ENCODE results near the gene ABCB9. TPM values are rescaled to one million over a fixed set of nuclear protein-coding genes. Genes with fewer than 3 reads are reported as not detected.

Gene ABCB9
- total RNA-seq, 1 experiment from 2014 or later = 6.3 TPM

GRCh38 chr12:122888232-122888752 lies 78.0 kb downstream of the ABCB9 start (continued):
- TF ChIP-seq SOX15 (CRISPR knock-in tag; IDR thresholded peaks at IDR 0.05) = no peak
- no peak for TF ChIP-seq NFATC4 (CRISPR knock-in tag; IDR thresholded peaks at IDR 0.05)
- no peak for TF ChIP-seq ZNF532 (CRISPR knock-in tag; IDR thresholded peaks at IDR 0.05; ENCODE audit: borderline replicate concordance)
- no peak for TF ChIP-seq FOXJ3 (CRISPR knock-in tag; IDR thresholded peaks at IDR 0.05; ENCODE audit: borderline replicate concordance)
- TF ChIP-seq TCF7 (CRISPR knock-in tag; IDR thresholded peaks at IDR 0.05; ENCODE audit: low read depth) = no peak
- TF ChIP-seq FOXP4 (CRISPR knock-in tag; IDR thresholded peaks at IDR 0.05) = no peak
- no peak for TF ChIP-seq ZSCAN18 (CRISPR knock-in tag; IDR thresholded peaks at IDR 0.05)

- Mint-ChIP-seq H3K4me3 (no peak overlapping the region), H3K27me3 (ENCODE audit: low read depth) (peaks cover 73% of the 10 kb centered on the region), H3K36me3 (no peaks in the 10 kb centered on the region), H3K27ac (no peak overlapping the region), H3K9me3 (no peaks in the 10 kb centered on the region), H3K4me1 (peaks cover 57% of the 10 kb centered on the region)
- TF ChIP-seq MXD4 (CRISPR knock-in tag; IDR thresholded peaks at IDR 0.05; ENCODE audit: borderline replicate concordance) (no peak), OVOL2 (CRISPR knock-in tag; IDR thresholded peaks at IDR 0.05; ENCODE audit: borderline replicate concordance) (no peak), TEAD4 (CRISPR knock-in tag; IDR thresholded peaks at IDR 0.05) (no peak), TCF7 (CRISPR knock-in tag; IDR thresholded peaks at IDR 0.05; ENCODE audit: low read depth) (no peak), GABPB1 (CRISPR knock-in tag; IDR thresholded peaks at IDR 0.05) (no peak), NFATC4 (CRISPR knock-in tag; IDR thresholded peaks at IDR 0.05) (no peak), JUN (CRISPR knock-in tag; IDR thresholded peaks at IDR 0.05) (no peak), ZNF263 (CRISPR knock-in tag; IDR thresholded peaks at IDR 0.05; ENCODE audit: low read depth) (no peak), ZNF232 (CRISPR knock-in tag; IDR thresholded peaks at IDR 0.05) (no peak), MLX (CRISPR knock-in tag; IDR thresholded peaks at IDR 0.05) (no peak), PREB (CRISPR knock-in tag; IDR thresholded peaks at IDR 0.05; ENCODE audit: borderline replicate concordance) (no peak), SMAD3 (CRISPR knock-in tag; IDR thresholded peaks at IDR 0.05; ENCODE audit: borderline replicate concordance) (no peak), ZNF138 (CRISPR knock-in tag; conservative IDR thresholded peaks at IDR 0.05) (no peak)
- POLR2A ChIA-PET = interaction anchor here (0.8 kb wide), 1 partner anchor 15 kb away, joined by 4 read pairs; no protein-coding TSS in a partner anchor
- DNase-seq (ENCODE audit: low spot score) = no peak
- CTCF ChIA-PET = interaction anchor here (1.2 to 1.9 kb wide), 3 partner anchors 16 to 33 kb away, joined by 3 to 8 read pairs (median 3); no protein-coding TSS in a partner anchor
- ATAC-seq = no peak
These were observed 78.4 kb downstream of the ABCB9 start for GRCh38 chr12:122887819-122888212.
